ENCODE measurements around the gene CALML3.
"Not testable (repeated sequence)": the region's sequence is repeated elsewhere in the genome, so short reads cannot be mapped to it uniquely, and the experiment has no call there.

The CALML3 gene

GRCh38 chr10:5524641-5525560 is at the start of gene CALML3:
CALML3 (plus strand) TSS chr10:5524961; CDS start chr10:5525086, 125 bp downstream.
- no peak for DNase-seq

DNA sequence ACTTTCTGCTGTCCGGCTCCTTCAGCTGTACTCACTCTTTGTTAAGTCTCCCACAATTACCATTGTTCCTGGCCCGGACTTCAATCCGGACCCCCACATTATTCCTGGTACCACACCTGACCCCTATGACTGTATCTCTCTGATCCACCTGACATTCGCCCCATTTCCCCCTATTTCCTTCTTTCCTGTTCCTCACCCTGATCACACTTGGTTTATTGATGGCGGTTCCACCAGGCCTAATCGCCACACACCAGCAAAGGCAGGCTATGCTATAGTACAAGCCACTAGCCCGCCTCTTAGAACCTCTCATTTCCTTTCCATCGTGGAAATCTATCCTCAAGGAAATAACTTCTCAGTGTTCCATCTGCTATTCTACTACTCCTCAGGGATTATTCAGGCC is 49.7 kb upstream of the CALML3 start:
- DNase-seq: not testable (repeated sequence)

DNA sequence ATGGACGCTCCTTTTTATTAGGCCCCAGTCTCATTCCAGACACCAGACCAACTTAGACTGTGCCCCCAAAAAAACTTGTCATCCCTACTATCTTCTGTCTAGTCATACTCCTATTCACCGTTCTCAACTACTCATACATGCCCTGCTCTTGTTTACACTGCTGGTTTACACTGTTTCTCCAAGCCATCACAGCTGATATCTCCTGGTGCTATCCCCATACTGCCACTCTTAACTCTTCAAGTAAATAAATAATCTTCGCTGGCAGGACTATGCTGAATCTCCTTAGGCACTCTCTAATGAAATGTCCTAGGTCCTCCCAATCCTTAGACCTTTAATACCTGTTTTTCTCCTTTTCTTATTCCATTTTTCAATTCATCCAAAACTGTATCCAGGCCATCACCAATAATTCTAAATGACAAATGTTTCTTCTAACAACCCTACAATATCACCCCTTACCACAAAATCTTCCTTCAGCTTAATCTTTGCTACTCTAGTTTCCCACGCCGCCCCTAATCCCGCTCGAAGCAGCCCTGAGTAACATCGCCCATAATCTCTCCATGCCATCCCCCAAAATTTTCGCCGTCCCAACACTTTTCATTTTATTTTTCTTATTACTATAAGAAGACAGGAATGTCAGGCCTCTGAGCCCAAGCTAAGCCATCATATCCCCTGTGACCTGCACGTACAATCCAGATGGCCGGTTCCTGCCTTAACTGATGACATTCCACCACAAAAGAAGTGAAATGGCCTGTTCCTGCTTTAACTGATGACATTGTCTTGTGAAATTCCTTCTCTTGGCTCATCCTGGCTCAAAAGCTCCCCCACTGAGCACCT is 48.6 kb upstream of the CALML3 start:
- DNase-seq: not testable (repeated sequence)

- DNase-seq: no peak
Observed at GRCh38 chr10:5476918-5477525, 47.7 kb upstream of the CALML3 start.

DNA sequence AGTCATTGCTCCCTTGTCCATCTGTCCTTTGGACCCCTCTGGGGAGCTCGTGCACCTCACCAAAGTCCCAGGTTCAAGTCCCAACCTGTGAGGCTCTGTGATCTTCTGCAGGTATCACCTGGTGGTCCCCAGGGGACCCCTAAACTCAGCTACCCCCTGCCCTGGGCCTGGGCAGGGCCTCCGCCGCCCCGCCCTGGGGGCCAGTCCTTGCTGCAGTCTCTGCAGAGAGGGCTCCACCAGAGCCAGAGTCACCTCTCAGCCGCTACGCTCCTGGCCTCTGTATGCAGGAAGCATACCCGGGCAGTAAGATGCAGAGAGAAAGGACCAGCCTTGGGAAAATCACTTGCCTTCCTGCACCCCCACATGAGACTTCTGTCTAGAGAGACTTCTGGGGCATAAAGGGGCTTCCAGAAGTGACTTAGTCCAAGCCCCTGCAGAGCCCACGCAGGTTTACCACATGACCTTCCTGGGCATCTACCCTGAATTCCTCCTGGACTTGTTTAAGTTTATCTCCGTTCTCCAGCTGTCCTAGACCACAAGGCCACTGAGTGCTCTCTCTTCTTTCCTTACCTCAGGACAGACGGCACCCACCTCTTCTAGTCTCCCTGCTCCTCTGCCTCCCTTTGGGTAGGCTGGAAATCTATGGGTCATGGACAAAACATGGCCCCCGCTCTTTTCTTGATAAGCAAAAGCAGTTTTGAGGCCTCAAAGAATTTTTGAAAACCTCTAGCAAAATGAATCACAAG is 46.6 kb upstream of the CALML3 start:
- DNase-seq: no peak

DNA sequence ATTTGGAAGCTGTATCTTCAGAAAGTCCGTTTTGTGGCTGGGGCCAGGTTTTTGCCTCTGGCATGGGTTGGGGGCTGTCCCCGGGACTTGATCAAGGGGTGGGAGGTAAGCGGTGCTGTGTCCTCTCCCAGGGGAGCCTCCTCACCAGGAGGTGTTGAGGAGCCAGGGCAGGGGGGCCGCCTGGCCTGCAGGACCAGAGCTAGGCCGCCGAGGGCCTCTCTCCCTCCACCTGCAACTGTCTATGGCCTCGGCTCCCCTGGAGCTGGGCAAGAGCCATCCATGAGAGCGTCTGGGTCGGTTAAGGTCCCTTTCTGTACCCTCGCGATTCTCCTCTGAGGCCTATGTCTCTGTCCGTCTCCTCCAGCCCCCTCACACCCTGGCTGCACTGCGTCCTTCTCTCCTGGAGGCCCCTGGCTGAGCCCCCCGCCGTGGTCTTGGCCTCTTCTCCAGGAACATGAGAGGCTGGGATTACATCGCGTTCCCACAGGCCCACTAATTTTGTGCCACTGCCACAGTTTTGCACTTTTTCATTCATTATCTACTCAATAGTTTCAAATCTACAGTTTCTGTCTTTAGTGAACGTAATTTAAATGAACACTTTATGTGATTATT is 46.0 kb upstream of the CALML3 start:
- no peak for DNase-seq

- DNase-seq: no peak
Observed at GRCh38 chr10:5479481-5480161, 45.1 kb upstream of the CALML3 start.

- no peak for DNase-seq
Observed at GRCh38 chr10:5480162-5480941, 44.4 kb upstream of the CALML3 start.

DNA sequence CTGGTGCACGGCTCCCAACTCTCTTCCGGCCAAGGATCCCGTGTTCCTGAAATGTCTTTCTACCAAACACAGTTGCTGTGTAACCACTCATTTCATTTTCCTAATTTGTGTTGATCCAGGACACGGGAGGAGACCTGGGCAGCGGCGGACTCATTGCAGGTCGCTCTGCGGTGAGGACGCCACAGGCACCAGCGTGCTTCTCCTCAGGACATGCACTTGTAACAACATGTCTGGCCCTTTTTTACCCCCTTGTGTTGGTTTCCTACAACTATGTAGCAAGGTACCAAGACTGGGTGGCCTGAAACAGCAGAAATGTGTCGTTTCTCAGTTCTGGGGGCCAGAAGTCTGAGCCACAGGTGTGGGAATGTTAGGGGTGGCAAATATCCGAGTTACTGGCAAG is 43.6 kb upstream of the CALML3 start:
- no peak for DNase-seq

DNA sequence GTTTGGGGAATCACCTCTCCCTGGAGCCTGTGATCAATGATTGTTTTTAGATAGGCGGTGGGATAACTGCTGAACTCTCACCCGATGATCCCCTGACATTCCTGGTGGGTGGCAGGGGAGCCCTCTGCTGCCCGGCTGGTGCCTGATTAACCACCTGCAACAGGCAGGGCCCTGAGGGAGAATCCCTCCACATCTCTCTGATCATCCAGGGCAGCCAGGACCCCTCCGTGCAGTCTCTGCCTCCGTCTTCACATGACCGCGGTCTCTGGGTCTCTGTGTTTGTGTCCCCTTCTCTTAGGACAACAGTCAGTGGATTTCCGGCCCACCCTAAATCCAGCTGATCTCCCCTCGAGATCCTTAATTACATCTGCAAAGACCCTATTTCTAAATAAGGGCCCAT is 42.7 kb upstream of the CALML3 start:
- DNase-seq: no peak

GRCh38 chr10:5484205-5484604 is 40.6 kb upstream of the CALML3 start:
- no peak for DNase-seq

DNA sequence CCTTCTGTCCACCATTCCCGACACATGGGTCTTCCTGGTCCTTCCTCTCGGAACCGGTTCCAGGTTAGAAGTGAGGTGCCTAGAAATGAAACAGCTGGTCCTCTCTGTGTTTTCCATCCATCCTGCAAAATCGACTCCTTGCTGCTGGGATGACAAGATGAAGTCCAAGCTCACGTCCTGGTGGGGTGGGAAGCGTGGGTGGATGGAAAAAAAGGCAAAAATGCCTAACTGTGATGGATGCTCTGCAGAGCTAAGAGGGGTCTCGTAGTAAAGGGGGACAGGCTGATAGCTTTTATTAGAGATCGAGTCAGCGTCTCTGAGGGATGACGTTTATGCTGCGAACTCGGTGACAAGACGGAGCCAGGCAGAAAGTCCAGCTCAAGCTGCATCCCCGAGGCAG is 39.5 kb upstream of the CALML3 start:
- DNase-seq: no peak

DNA sequence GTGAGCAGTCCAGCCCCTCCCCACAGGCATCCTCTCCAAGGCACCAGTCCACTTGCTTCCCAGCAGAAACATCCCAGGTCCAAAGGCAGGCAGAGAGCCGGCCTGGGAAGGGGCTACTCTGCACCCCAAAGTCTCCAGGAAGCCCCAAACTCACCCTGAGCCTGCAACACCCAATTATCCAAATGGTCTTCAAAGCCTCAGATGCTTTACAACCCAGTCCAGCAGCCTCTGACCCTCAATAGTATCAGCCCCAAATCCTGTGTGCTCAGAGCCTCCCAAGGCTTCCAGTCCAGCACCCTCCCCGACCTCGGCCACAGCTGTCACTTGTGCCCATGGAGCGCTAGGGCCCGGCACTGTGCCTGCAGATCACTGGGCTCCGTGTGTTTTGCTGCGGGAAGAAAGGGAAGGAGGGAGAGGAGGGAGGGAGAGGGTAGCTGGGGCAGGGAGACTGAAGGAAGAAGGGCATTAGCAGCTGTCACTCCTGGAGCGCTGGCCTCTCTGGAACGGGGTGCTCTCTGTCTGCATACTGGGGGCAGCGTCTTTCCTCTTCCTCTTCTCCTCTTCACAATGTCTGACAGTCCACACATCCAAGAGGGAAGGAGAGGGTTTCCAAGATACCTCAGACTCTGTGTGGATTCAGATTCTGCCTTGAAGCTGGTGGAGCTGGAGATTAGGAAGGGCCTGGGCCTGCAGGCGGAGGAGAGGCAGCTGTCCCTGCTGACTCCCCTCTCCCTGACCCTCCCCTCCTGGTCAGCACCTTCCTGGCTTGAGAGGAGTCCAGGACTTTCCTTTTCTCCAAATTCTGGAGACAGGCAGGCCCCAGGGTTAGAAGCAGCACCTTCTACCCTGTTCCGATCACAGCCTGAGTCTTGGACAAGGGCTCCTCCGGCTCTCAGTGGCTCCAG is 38.6 kb upstream of the CALML3 start:
- DNase-seq: no peak

GRCh38 chr10:5486853-5487235 is 37.9 kb upstream of the CALML3 start:
- no peak for DNase-seq

- DNase-seq: no peak
Observed at GRCh38 chr10:5488272-5489161, 36.2 kb upstream of the CALML3 start.

DNA sequence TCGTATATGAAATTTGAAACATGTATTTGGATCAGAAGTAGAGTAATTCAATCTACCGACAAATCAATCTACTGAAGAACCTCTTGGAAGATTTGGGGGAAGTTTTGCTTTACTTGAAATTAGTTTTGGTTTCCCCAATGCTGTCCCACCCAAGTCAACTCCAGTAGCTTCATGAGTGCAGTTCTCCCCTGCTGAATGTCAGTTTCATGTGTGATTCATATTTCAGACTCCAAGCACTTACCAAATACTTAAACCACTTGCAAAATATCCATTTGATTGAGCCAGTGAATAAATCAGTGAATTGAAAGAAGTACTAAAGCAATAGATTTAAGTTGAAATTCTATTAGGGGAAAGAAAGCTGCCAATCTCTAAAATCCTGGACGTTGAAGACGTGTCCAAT is 34.7 kb upstream of the CALML3 start:
- DNase-seq: no peak

DNA sequence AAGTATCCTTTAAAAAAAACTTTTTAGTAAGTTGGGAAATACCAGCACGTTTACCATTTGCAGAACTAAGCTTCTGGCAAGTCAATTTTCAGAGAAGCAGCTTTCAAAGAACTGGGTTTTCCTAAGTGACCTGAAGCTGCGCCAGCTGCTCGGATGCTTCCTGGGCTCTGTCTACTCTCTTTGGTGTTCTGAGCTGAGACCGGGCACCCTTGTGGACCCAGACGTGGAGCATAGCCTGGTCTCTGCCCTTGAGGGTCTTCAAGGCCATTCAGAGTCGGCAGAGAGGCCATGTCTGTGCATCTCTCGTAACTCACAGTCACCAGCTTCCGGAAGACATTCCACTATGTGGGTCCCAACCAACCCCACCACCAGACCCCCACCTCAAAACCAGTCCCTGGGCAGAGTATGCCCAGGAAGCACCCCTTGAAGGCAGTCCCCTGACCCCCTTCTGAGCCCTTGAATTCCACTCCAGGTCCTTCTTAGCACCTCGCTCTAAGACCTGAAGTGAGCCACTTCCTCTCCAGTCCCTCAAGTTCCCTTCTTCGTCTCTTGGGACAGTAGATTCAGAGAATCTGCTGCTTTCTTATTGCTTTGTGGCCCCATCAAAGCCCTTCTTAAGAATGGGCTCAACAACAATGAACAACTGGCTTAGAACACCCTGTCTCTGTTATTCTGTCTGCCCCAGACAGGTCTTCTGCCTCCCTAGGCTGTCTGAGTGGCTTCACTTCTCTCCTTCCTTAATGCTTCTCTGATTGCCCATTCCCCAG is 33.9 kb upstream of the CALML3 start:
- DNase-seq: no peak

DNA sequence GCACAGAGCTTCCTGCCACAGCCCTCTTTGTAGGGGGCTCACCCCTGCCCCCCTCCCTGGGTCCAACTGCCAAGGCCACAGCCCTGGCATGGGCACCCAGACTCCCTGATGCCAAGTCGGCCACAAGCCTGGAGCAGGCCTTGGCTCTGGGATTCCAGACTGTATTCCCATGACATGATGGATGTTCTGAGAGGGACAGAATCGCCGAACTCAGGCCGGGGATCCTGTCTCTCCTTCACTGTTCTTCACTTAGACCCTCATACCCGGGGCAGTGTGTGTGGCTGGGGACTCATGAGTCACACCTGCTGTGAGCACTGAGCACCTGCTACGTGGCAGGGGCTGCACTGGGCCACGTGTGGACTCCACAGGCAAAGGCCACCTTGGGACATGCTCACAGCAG is 33.3 kb upstream of the CALML3 start:
- no peak for DNase-seq

Data from stimulated activated naive CD4-positive, alpha-beta T cell treated with Interleukin-2 at 50 U/mL for 16 hours (primary cell).